ENCODE data around the gene OR5L1.

OR5L1 gene

GRCh38 chr11:55811067-55811466 is at the start of gene OR5L1:
OR5L1 (plus strand) TSS chr11:55811367; CDS start chr11:55811467, 100 bp downstream.
- DNase-seq, result no peak

- DNase-seq, result no peak
These were observed 38.0 kb upstream of the OR5L1 start, which contains the start of gene OR5D13 for GRCh38 chr11:55773138-55773537. OR5D13 (plus strand) TSS chr11:55773438; CDS start chr11:55773438, 0 bp downstream.

GRCh38 chr11:55791606-55792005 is 19.6 kb upstream of the OR5L1 start:
- no peak for DNase-seq

GRCh38 chr11:55793321-55793720 is 17.8 kb upstream of the OR5L1 start:
- DNase-seq, result no peak

GRCh38 chr11:55795256-55795655 is 15.9 kb upstream of the OR5L1 start, which contains the start of gene OR5D14:
OR5D14 (plus strand) TSS chr11:55795556; CDS start chr11:55795556, 0 bp downstream.
- DNase-seq, result no peak

- DNase-seq, result no peak
These were observed 4.9 kb upstream of the OR5L1 start for GRCh38 chr11:55806248-55806647.

GRCh38 chr11:55819330-55819729 is 8.2 kb downstream of the OR5L1 start, which contains the start of gene OR5D18:
OR5D18 (plus strand) TSS chr11:55819630; CDS start chr11:55819630, 0 bp downstream.
- DNase-seq, result no peak

GRCh38 chr11:55826919-55827318 is 15.8 kb downstream of the OR5L1 start, which contains the start of gene OR5L2:
OR5L2 (plus strand) TSS chr11:55827219; CDS start chr11:55827219, 0 bp downstream.
- no peak for DNase-seq

GRCh38 chr11:55838452-55838851 is 27.3 kb downstream of the OR5L1 start, which contains the start of gene OR5D16:
OR5D16 (plus strand) TSS chr11:55838752; CDS start chr11:55838752, 0 bp downstream.
- DNase-seq, result no peak

GRCh38 chr11:55847453-55847852 is 36.3 kb downstream of the OR5L1 start:
- no peak for DNase-seq

- no peak for DNase-seq
These were observed 37.9 kb downstream of the OR5L1 start for GRCh38 chr11:55849037-55849436.

- DNase-seq, result no peak
These were observed 41.0 kb downstream of the OR5L1 start for GRCh38 chr11:55852141-55852540.

- DNase-seq, result no peak
These were observed 43.5 kb downstream of the OR5L1 start for GRCh38 chr11:55854704-55855103.
